ENCODE results near the gene FBXO28.
A peak's percentile ranks its signal among the peaks of the same experiment; 100 is the strongest.

The FBXO28 gene

GRCh38 chr1:224151117-224151516, 37.2 kb downstream of the FBXO28 start:
- H3K27me3 Mint-ChIP-seq, result no peaks in the 10 kb centered on the region
- DNase-seq (no peak), ATAC-seq (replicated peaks) (no peak)
- no peak overlapping the region for H3K27ac Mint-ChIP-seq
- H3K36me3 Mint-ChIP-seq, result peaks cover 21 to 30% of the 10 kb centered on the region in 2 donors
- H3K4me3 Mint-ChIP-seq, result no peak overlapping the region
- peaks cover 5 to 6% of the 10 kb centered on the region in 2 donors for H3K4me1 Mint-ChIP-seq
- H3K9me3 Mint-ChIP-seq, result no peaks in the 10 kb centered on the region

DNA sequence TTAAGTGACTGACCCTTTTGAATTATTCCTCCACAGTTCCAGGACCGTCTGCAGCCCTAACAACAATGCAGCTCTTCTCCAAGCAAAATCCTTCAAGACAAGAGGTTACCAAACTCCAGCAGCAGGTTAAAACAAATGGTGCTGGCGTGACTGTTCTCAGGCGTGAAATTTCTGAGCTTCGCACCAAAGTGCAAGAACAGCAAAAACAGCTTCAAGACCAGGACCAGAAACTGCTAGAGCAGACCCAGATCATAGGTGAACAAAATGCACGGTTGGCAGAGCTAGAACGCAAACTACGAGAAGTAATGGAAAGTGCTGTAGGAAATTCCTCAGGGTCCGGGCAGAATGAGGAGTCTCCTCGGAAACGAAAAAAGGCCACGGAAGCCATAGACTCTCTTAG, 43.4 kb downstream of the FBXO28 start:
- Mint-ChIP-seq H3K36me3 (peaks cover 18 to 25% of the 10 kb centered on the region in 2 donors), H3K4me1 (peaks cover 0 to 1% of the 10 kb centered on the region in 2 donors), H3K4me3 (no peak overlapping the region), H3K27ac (no peak overlapping the region), H3K9me3 (no peaks in the 10 kb centered on the region), H3K27me3 (no peaks in the 10 kb centered on the region)
- ATAC-seq (replicated peaks) (no peak), DNase-seq (no peak)

- DNase-seq (no peak), ATAC-seq (replicated peaks) (no peak)
- Mint-ChIP-seq H3K4me1 (peaks cover 1 to 2% of the 10 kb centered on the region in 2 donors), H3K36me3 (peaks cover 13 to 24% of the 10 kb centered on the region in 2 donors), H3K4me3 (no peak overlapping the region), H3K27ac (no peak overlapping the region), H3K9me3 (no peaks in the 10 kb centered on the region), H3K27me3 (no peaks in the 10 kb centered on the region)
These were observed 45.6 kb downstream of the FBXO28 start for GRCh38 chr1:224159541-224159940.

GRCh38 chr1:224160171-224160682, 46.3 kb downstream of the FBXO28 start:
- Mint-ChIP-seq H3K27ac (no peak overlapping the region), H3K4me1 (peaks cover 1 to 5% of the 10 kb centered on the region in 2 donors), H3K27me3 (no peaks in the 10 kb centered on the region), H3K9me3 (no peaks in the 10 kb centered on the region), H3K36me3 (peaks cover 13 to 24% of the 10 kb centered on the region in 2 donors), H3K4me3 (no peak overlapping the region)
- ATAC-seq (replicated peaks) (no peak), DNase-seq (no peak)

- ATAC-seq (replicated peaks) (no peak), DNase-seq (no peak)
- Mint-ChIP-seq H3K27ac (no peak overlapping the region), H3K9me3 (no peaks in the 10 kb centered on the region), H3K4me1 (peaks cover 0 to 10% of the 10 kb centered on the region in 2 donors), H3K36me3 (peaks cover 4 to 14% of the 10 kb centered on the region in 2 donors), H3K27me3 (no peaks in the 10 kb centered on the region), H3K4me3 (no peak overlapping the region)
These were observed 48.9 kb downstream of the FBXO28 start for GRCh38 chr1:224162768-224163167.

- peaks cover 0 to 10% of the 10 kb centered on the region in 2 donors for H3K4me1 Mint-ChIP-seq
- peaks cover 4 to 14% of the 10 kb centered on the region in 2 donors for H3K36me3 Mint-ChIP-seq
- no peaks in the 10 kb centered on the region for H3K27me3 Mint-ChIP-seq
- no peak for DNase-seq
- H3K4me3 Mint-ChIP-seq, result no peak overlapping the region
- H3K27ac Mint-ChIP-seq, result no peak overlapping the region
- H3K9me3 Mint-ChIP-seq, result no peaks in the 10 kb centered on the region
- no peak for ATAC-seq (replicated peaks)
These were observed 49.4 kb downstream of the FBXO28 start for GRCh38 chr1:224163311-224163710.

DNA sequence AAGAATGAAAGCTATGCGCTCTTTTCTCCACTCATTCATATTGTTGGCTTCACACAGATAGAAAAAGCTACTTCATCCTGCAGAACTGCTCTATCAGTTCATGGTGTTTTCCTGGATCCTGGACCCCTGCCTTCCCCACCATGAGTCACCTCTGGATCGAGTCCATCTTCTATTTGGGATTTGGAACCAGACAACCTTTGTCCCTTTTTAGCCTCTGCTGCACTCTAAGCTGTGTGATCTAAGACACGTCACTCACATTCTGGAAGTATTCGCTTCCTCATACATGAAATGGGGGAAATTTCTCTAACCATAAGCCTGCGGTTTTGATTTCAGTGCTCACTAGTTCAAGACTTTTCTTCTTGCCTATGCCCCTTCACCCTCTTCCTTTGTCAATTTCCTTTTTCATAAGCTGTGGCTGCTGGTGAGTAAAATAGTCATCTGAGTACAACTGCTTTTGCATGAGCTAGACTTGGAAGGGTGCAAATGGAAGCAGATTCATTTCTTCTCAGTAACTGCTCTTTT, 55.0 kb downstream of the FBXO28 start:
- DNase-seq (peak; percentile 52), ATAC-seq (replicated peaks) (peak; percentile 97 to 98)
- no peaks in the 10 kb centered on the region for H3K27me3 Mint-ChIP-seq
- H3K4me3 Mint-ChIP-seq, result peak overlapping the region; percentile 40 to 50
- H3K4me1 Mint-ChIP-seq, result peaks cover 25 to 45% of the 10 kb centered on the region in 2 donors
- H3K36me3 Mint-ChIP-seq, result peaks cover 4 to 7% of the 10 kb centered on the region in 2 donors
- peaks cover 3 to 4% of the 10 kb centered on the region in 2 donors for H3K9me3 Mint-ChIP-seq
- H3K27ac Mint-ChIP-seq, result peak overlapping the region; percentile 82

GRCh38 chr1:224169718-224170270, 55.9 kb downstream of the FBXO28 start:
- H3K4me1 Mint-ChIP-seq, result peaks cover 25 to 41% of the 10 kb centered on the region in 2 donors
- DNase-seq (no peak), ATAC-seq (replicated peaks) (no peak)
- H3K36me3 Mint-ChIP-seq, result peaks cover 4 to 7% of the 10 kb centered on the region in 2 donors
- no peaks in the 10 kb centered on the region for H3K27me3 Mint-ChIP-seq
- peak overlapping the region in 1 of 2 donors; percentile 40 for H3K4me3 Mint-ChIP-seq
- H3K27ac Mint-ChIP-seq, result no peak overlapping the region
- peaks cover 3 to 4% of the 10 kb centered on the region in 2 donors for H3K9me3 Mint-ChIP-seq

GRCh38 chr1:224170343-224170742, 56.4 kb downstream of the FBXO28 start:
- DNase-seq, result no peak
- Mint-ChIP-seq H3K4me3 (peak overlapping the region in 1 of 2 donors; percentile 14), H3K27me3 (no peaks in the 10 kb centered on the region), H3K9me3 (peaks cover 3 to 4% of the 10 kb centered on the region in 2 donors), H3K4me1 (peaks cover 25 to 41% of the 10 kb centered on the region in 2 donors), H3K36me3 (peaks cover 4 to 7% of the 10 kb centered on the region in 2 donors), H3K27ac (peak overlapping the region; percentile 44)
- ATAC-seq (replicated peaks), result no peak

- peaks cover 4 to 7% of the 10 kb centered on the region in 2 donors for H3K36me3 Mint-ChIP-seq
- DNase-seq (no peak), ATAC-seq (replicated peaks) (no peak)
- H3K4me3 Mint-ChIP-seq, result peak overlapping the region in 1 of 2 donors; percentile 14
- H3K9me3 Mint-ChIP-seq, result peaks cover 3 to 4% of the 10 kb centered on the region in 2 donors
- H3K27me3 Mint-ChIP-seq, result no peaks in the 10 kb centered on the region
- peak overlapping the region; percentile 44 for H3K27ac Mint-ChIP-seq
- H3K4me1 Mint-ChIP-seq, result peaks cover 29 to 47% of the 10 kb centered on the region in 2 donors
These were observed 57.0 kb downstream of the FBXO28 start for GRCh38 chr1:224170748-224171478.

- Mint-ChIP-seq H3K27me3 (no peaks in the 10 kb centered on the region), H3K27ac (no peak overlapping the region), H3K9me3 (peaks cover 3 to 4% of the 10 kb centered on the region in 2 donors), H3K36me3 (peaks cover 4 to 7% of the 10 kb centered on the region in 2 donors), H3K4me3 (no peak overlapping the region), H3K4me1 (peaks cover 30 to 45% of the 10 kb centered on the region in 2 donors)
- ATAC-seq (replicated peaks) (no peak), DNase-seq (no peak)
These were observed 58.3 kb downstream of the FBXO28 start for GRCh38 chr1:224172229-224172628.

GRCh38 chr1:224173523-224173922, 59.6 kb downstream of the FBXO28 start:
- peaks cover 3 to 4% of the 10 kb centered on the region in 2 donors for H3K9me3 Mint-ChIP-seq
- DNase-seq (no peak), ATAC-seq (replicated peaks) (no peak)
- peaks cover 30 to 45% of the 10 kb centered on the region in 2 donors for H3K4me1 Mint-ChIP-seq
- H3K4me3 Mint-ChIP-seq, result no peak overlapping the region
- H3K27ac Mint-ChIP-seq, result no peak overlapping the region
- H3K27me3 Mint-ChIP-seq, result no peaks in the 10 kb centered on the region
- peaks cover 4 to 7% of the 10 kb centered on the region in 2 donors for H3K36me3 Mint-ChIP-seq

- H3K9me3 Mint-ChIP-seq, result peaks cover 3 to 4% of the 10 kb centered on the region in 2 donors
- no peak overlapping the region for H3K27ac Mint-ChIP-seq
- no peak for DNase-seq
- no peaks in the 10 kb centered on the region for H3K27me3 Mint-ChIP-seq
- peaks cover 4 to 7% of the 10 kb centered on the region in 2 donors for H3K36me3 Mint-ChIP-seq
- peak overlapping the region; percentile 52 to 71 for H3K4me3 Mint-ChIP-seq
- ATAC-seq (replicated peaks), result peak; percentile 44 to 56
- peaks cover 12 to 24% of the 10 kb centered on the region in 2 donors for H3K4me1 Mint-ChIP-seq
These were observed 61.7 kb downstream of the FBXO28 start for GRCh38 chr1:224175617-224176016.

GRCh38 chr1:224177356-224177999, 63.6 kb downstream of the FBXO28 start:
- Mint-ChIP-seq H3K4me3 (no peak overlapping the region), H3K4me1 (peaks cover 17 to 24% of the 10 kb centered on the region in 2 donors), H3K27ac (no peak overlapping the region), H3K9me3 (no peaks in the 10 kb centered on the region), H3K36me3 (no peaks in the 10 kb centered on the region), H3K27me3 (no peaks in the 10 kb centered on the region)
- no peak for ATAC-seq (replicated peaks)
- no peak for DNase-seq

Data from stimulated activated naive B cell treated with anti-CD40 and anti-IgM and Interleukin-4, amounts not matched to agents 10 μg/mL and 1 μg/mL and 100 μg/mL, for 72 hours (primary cell).